A549 treated with RU486 at 1 μM for 4 hours (cell line): ENCODE data around the gene PSMG1. TPM values are rescaled to one million over a fixed set of nuclear protein-coding genes. Genes with fewer than 3 reads are reported as not detected.

Source experiments
- total RNA-seq: library from RNA; stranded (reverse); fragments of 200-300 nt; extraction: Qiagen RNA extraction; gene quantifications from 5 replicates; pipeline ENCODE4 v1.2.3, GENCODE V29; 2022; ENCODE audit warnings: low read depth

Gene PSMG1
- total RNA-seq = 71.1 to 96.3 TPM (median 89.2 TPM) in 5 replicates

GRCh38 chr21:39183272-39184049 lies at the start of gene PSMG1:
Gene PSMG1 (minus strand): TSS chr21:39183451. CDS start chr21:39183385, 66 bp downstream.

Other genes starting within 250 kb of the PSMG1 start
- gene BRWD1, start 130.2 kb upstream of the PSMG1 start, total RNA-seq = 6.3 to 11.7 TPM (median 10.8 TPM) in 5 replicates
- gene HMGN1, start 165.6 kb upstream of the PSMG1 start, total RNA-seq = 179 to 225 TPM (median 193 TPM) in 5 replicates